WERI-Rb-1 (cell line): Measurements from ENCODE around the gene TMEM215.

Source experiments
- DNase-seq: peaks from one replicate; pipeline ENCODE4 v3.0.0-alpha.2; 2020
- H3K27ac ChIP-seq: fragments of 250-450 bp; sonication (Bioruptor Pico); 2 replicates; pipeline ENCODE4 v1.5.1; 2020; ENCODE audit warnings: mild to moderate bottlenecking, moderate library complexity
- H3K27me3 ChIP-seq: fragments of 250-450 bp; sonication (Bioruptor Pico); 2 replicates; pipeline ENCODE4 v1.5.1; 2021; ENCODE audit warnings: mild to moderate bottlenecking, low read depth, moderate library complexity; ENCODE audit not compliant: insufficient read depth, severe bottlenecking
- H3K36me3 ChIP-seq: fragments of 250-450 bp; sonication (Bioruptor Pico); 2 replicates; pipeline ENCODE4 v1.5.1; 2020; ENCODE audit warnings: mild to moderate bottlenecking, moderate library complexity
- H3K4me3 ChIP-seq: 2 replicates; pipeline ENCODE4 v1.5.1; 2011; ENCODE audit warnings: low read depth, mild to moderate bottlenecking, control low read depth, low read length
- H3K9me3 ChIP-seq: fragments of 250-450 bp; sonication (Bioruptor Pico); 2 replicates; pipeline ENCODE4 v1.5.1; 2021; ENCODE audit warnings: mild to moderate bottlenecking, moderate library complexity; ENCODE audit not compliant: severe bottlenecking
- CTCF ChIP-seq: IDR thresholded peaks from 2 replicates; pipeline ENCODE4 v1.5.1; 2011; ENCODE audit warnings: low read depth, mild to moderate bottlenecking, control low read depth, inconsistent platforms, low read length

TMEM215 gene

GRCh38 chr9:32820322-32820721, 37.0 kb downstream of the TMEM215 start:
- Histone ChIP-seq H3K4me3 (no peak overlapping the region), H3K9me3 (no peaks in the 10 kb centered on the region), H3K27ac (no peak overlapping the region), H3K36me3 (no peaks in the 10 kb centered on the region), H3K27me3 (peaks cover 34% of the 10 kb centered on the region)
- no peak for DNase-seq
- TF ChIP-seq CTCF = no peak

GRCh38 chr9:32823101-32823500, 39.8 kb downstream of the TMEM215 start:
- Histone ChIP-seq H3K36me3 (no peaks in the 10 kb centered on the region), H3K27me3 (peaks cover 13% of the 10 kb centered on the region), H3K4me3 (no peak overlapping the region), H3K27ac (no peak overlapping the region), H3K9me3 (no peaks in the 10 kb centered on the region)
- no peak for DNase-seq
- TF ChIP-seq CTCF = no peak

- no peak overlapping the region for H3K4me3 ChIP-seq
- H3K9me3 ChIP-seq = no peaks in the 10 kb centered on the region
- no peak overlapping the region for H3K27ac ChIP-seq
- no peak for DNase-seq
- H3K27me3 ChIP-seq = peaks cover 10% of the 10 kb centered on the region
- no peak for TF ChIP-seq CTCF
- H3K36me3 ChIP-seq = no peaks in the 10 kb centered on the region
Measured at GRCh38 chr9:32823551-32823950, 40.2 kb downstream of the TMEM215 start.

GRCh38 chr9:32825203-32825602, 41.9 kb downstream of the TMEM215 start:
- H3K9me3 ChIP-seq = no peaks in the 10 kb centered on the region
- no peak for TF ChIP-seq CTCF
- no peak for DNase-seq
- no peaks in the 10 kb centered on the region for H3K36me3 ChIP-seq
- no peak overlapping the region for H3K4me3 ChIP-seq
- no peak overlapping the region for H3K27ac ChIP-seq
- peaks cover 10% of the 10 kb centered on the region for H3K27me3 ChIP-seq

- TF ChIP-seq CTCF = no peak
- DNase-seq = no peak
- Histone ChIP-seq H3K27me3 (peaks cover 8% of the 10 kb centered on the region), H3K9me3 (no peaks in the 10 kb centered on the region), H3K4me3 (no peak overlapping the region), H3K27ac (no peak overlapping the region), H3K36me3 (no peaks in the 10 kb centered on the region)
Measured at GRCh38 chr9:32828861-32829260, 45.5 kb downstream of the TMEM215 start.

- no peak for TF ChIP-seq CTCF
- Histone ChIP-seq H3K27ac (no peak overlapping the region), H3K4me3 (no peak overlapping the region), H3K36me3 (no peaks in the 10 kb centered on the region), H3K9me3 (no peaks in the 10 kb centered on the region), H3K27me3 (peaks cover 19% of the 10 kb centered on the region)
- no peak for DNase-seq
Measured at GRCh38 chr9:32832346-32832745, 49.0 kb downstream of the TMEM215 start.
